Measurements from ENCODE around the gene KAT7. TPM values are rescaled to one million over a fixed set of nuclear protein-coding genes. Genes with fewer than 3 reads are reported as not detected.

KAT7 gene
- total RNA-seq, 1 experiment from 2014 or later, result 79.5 TPM

DNA sequence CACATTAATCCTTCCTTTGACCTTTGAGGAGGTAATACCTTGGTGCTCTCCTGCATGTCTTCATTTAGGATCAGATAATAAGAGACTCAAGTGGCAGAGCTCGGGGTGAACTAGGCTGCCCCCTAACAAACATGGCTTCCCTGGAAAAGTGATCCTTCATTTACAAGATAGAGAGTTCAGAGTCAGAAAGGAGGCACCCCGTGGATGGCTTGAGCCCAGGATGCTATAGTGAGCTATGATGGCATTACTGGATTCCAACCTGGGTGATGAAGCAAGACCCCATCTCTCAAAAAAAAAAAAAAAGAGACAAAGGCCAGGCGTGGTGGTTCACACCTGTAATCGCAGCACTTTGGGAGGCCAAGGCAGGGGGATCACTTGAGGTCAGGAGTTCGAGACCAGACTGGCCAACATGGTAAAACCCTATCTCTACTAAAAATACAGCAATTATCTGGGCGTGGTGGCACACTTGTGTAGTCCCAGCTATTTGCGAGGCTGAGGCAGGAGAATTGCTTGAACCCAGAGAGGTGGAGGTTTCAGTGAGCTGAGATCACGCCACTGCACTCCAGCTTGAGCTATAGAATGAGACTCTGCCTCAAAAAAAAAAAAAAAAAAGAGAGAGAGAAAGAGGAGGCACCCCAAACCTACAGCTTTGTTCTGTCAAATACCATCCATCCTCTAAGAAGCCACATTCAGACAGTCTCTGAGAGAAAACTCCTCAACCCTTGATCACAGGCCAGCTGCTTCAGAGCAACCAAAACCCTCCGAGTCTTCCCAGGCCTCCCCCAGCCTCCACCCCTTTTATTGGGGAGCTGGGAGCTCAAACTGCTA is 31.9 kb upstream of the KAT7 start:
- RAD21 ChIA-PET (ENCODE audit: low non-redundant PET in 1 of 2, low total read pairs in 2 of 2, uncharacterized antibody in 2 of 2, unreplicated experiment in 2 of 2), result no interaction called here
- no peak for TF ChIP-seq SIN3A (IDR thresholded peaks at IDR 0.05; ENCODE audit: low read depth)
- TF ChIP-seq CEBPB (IDR thresholded peaks at IDR 0.05; ENCODE audit: low read depth), result no peak
- no peak for TF ChIP-seq RAD21 (IDR thresholded peaks at IDR 0.05; ENCODE audit: low read depth)
- TF ChIP-seq FOSL1 (IDR thresholded peaks at IDR 0.05; ENCODE audit: low read depth), result no peak
- TF ChIP-seq, protein P1, sequence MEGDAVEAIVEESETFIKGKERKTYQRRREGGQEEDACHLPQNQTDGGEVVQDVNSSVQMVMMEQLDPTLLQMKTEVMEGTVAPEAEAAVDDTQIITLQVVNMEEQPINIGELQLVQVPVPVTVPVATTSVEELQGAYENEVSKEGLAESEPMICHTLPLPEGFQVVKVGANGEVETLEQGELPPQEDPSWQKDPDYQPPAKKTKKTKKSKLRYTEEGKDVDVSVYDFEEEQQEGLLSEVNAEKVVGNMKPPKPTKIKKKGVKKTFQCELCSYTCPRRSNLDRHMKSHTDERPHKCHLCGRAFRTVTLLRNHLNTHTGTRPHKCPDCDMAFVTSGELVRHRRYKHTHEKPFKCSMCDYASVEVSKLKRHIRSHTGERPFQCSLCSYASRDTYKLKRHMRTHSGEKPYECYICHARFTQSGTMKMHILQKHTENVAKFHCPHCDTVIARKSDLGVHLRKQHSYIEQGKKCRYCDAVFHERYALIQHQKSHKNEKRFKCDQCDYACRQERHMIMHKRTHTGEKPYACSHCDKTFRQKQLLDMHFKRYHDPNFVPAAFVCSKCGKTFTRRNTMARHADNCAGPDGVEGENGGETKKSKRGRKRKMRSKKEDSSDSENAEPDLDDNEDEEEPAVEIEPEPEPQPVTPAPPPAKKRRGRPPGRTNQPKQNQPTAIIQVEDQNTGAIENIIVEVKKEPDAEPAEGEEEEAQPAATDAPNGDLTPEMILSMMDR (IDR thresholded peaks at IDR 0.05 in 2 of 3, conservative IDR thresholded peaks at IDR 0.05 in 1 of 3; ENCODE audit: borderline replicate concordance in 1 of 3, insufficient read depth in 1 of 3, low read depth in 2 of 3, low read length in 2 of 3), result no peak
- TF ChIP-seq, protein P2, sequence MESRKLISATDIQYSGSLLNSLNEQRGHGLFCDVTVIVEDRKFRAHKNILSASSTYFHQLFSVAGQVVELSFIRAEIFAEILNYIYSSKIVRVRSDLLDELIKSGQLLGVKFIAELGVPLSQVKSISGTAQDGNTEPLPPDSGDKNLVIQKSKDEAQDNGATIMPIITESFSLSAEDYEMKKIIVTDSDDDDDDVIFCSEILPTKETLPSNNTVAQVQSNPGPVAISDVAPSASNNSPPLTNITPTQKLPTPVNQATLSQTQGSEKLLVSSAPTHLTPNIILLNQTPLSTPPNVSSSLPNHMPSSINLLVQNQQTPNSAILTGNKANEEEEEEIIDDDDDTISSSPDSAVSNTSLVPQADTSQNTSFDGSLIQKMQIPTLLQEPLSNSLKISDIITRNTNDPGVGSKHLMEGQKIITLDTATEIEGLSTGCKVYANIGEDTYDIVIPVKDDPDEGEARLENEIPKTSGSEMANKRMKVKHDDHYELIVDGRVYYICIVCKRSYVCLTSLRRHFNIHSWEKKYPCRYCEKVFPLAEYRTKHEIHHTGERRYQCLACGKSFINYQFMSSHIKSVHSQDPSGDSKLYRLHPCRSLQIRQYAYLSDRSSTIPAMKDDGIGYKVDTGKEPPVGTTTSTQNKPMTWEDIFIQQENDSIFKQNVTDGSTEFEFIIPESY (IDR thresholded peaks at IDR 0.05; ENCODE audit: extremely low read depth, insufficient replicate concordance, low read length), result no peak
- TF ChIP-seq EGR1 (IDR thresholded peaks at IDR 0.05; ENCODE audit: low read depth), result no peak
- no peak for TF ChIP-seq POLR2AphosphoS5 (IDR thresholded peaks at IDR 0.05; ENCODE audit: low read depth, low read length)
- no peak for TF ChIP-seq SRF (IDR thresholded peaks at IDR 0.05; ENCODE audit: low read depth)
- TF ChIP-seq, protein P3, sequence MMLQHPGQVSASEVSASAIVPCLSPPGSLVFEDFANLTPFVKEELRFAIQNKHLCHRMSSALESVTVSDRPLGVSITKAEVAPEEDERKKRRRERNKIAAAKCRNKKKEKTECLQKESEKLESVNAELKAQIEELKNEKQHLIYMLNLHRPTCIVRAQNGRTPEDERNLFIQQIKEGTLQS (IDR thresholded peaks at IDR 0.05), result no peak
- no peak for TF ChIP-seq TCF7L2 (IDR thresholded peaks at IDR 0.05; ENCODE audit: borderline replicate concordance, extremely low read depth, insufficient read depth, insufficient read length)
- no peak for TF ChIP-seq ZNF274 (IDR thresholded peaks at IDR 0.05; ENCODE audit: low read depth, low read length)
- no peak for TF ChIP-seq CBX3 (IDR thresholded peaks at IDR 0.05; ENCODE audit: low read depth)
- Histone ChIP-seq H2AFZ (ENCODE audit: low read depth, low read length, poor library complexity, severe bottlenecking) (no peak overlapping the region), H3K9ac (ENCODE audit: low read length) (no peak overlapping the region), H3K4me2 (ENCODE audit: low read length) (no peak overlapping the region), H3K79me2 (ENCODE audit: insufficient read depth, low read length) (no peaks in the 10 kb centered on the region), H4K20me1 (ENCODE audit: insufficient read depth) (no peaks in the 10 kb centered on the region), H3K27me3 (ENCODE audit: insufficient read depth, low read length) (no peaks in the 10 kb centered on the region), H3K4me3 (replicated peaks in 1 of 2; ENCODE audit: low read depth in 1 of 2, low read length in 2 of 2) (no peak overlapping the region), H3K4me1 (ENCODE audit: control insufficient read depth in 1 of 2, insufficient read depth in 2 of 2, low read length in 2 of 2) (no peaks in the 10 kb centered on the region), H3K27ac (ENCODE audit: low read depth, low read length) (no peak overlapping the region), H3K9me3 (ENCODE audit: control insufficient read depth in 1 of 2, insufficient read depth in 1 of 2, low read depth in 1 of 2, low read length in 2 of 2) (no peaks in the 10 kb centered on the region), H3K9me2 (ENCODE audit: insufficient read depth) (no peaks in the 10 kb centered on the region), H3K36me3 (ENCODE audit: control insufficient read depth in 1 of 2, insufficient read depth in 2 of 2, low read length in 2 of 2) (no peaks in the 10 kb centered on the region)
- BruUV-seq (replicated peaks), result no TSS peak
- intact Hi-C loops (cut with micrococcal nuclease), result no loop called here
- POLR2A ChIA-PET, result interaction anchor here (1.7 kb wide), 1 partner anchor 8 kb away, joined by 7 read pairs; the partner anchor contains the start of gene FAM117A
- DNase-seq (ENCODE audit: low read depth, low spot score) (no peak), ATAC-seq (no peak)
- CTCF ChIA-PET, result no interaction called here

All from HCT116 (cell line).